AG04449 (cell line): ENCODE measurements around the gene GAS2L1.

ENCODE experiments used
- CTCF ChIA-PET: fragments of 350-600 bp; formaldehyde crosslinking; extraction: SDS; loops from one replicate; lab custom pipeline; 2021; ENCODE audit warnings: antibody characterized with exemption; lab: Yijun Ruan, JAX
- POLR2A ChIA-PET: fragments of 400-600, 350-600 bp; formaldehyde crosslinking; extraction: SDS; loops from one replicate; lab custom pipeline; 2020; ENCODE audit warnings: antibody characterized with exemption, inconsistent platforms; lab: Yijun Ruan, JAX
- DNase-seq: peaks from one replicate; pipeline ENCODE4 v3.0.0-alpha.2; 2010; ENCODE audit warnings: low read depth, low spot score
- H3K4me3 ChIP-seq: 2 replicates; pipeline ENCODE4 v1.5.1; 2011; ENCODE audit warnings: low read depth, mild to moderate bottlenecking, control low read depth, low read length
- CTCF ChIP-seq: IDR thresholded peaks from one replicate; pipeline ENCODE4 v1.5.1; 2011; ENCODE audit warnings: mild to moderate bottlenecking, moderate library complexity, low read length, control low read depth, inconsistent platforms; ENCODE audit not compliant: insufficient read depth; ENCODE audit errors: missing control alignments

GAS2L1 gene

DNA sequence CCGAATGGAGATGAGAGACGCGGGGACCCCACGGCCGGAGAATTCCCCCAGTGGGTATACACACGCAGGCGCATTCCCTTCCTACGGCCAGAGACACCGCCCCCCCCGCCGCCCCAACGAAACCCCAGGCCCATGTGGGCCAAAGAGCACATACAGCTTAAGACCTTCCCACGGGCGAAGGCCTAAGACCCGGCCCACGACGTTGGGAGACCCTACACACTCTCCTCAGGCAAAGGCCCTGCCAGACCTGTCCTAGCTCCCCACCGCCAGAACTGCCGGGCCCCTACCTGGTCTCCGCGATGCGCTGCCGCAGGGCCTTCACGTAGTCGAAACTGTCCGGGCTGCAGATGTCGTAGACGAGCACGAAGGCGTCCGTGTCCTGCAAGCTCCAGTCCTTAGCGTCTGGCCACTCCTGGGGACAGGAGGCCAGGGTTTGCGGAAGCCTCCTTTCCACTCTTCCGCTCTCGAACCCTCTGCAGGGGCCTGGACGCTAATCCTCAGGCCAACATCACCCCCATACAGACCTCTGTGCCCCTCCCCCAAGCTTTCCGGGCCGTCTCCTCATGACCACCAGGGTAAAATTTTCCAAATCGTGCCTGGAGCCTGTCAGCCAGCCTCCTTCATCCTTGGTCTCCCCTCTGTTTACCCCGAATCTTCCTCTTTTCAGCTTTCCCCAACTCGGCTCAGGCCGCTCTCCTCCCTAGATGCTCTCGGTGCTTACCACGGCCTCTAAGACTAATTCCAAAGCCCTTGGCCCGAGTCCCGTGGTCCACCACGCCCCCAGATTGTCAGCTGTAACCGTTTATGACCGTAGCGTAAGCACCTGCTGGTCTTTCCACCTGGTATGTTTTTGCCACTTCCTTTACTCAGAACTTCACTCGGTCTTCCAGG is 7.4 kb downstream of the GAS2L1 start:
- no peak overlapping the region for H3K4me3 ChIP-seq
- DNase-seq = no peak
- POLR2A ChIA-PET = interaction anchor here (0.9 kb wide), 1 partner anchor 13 kb away, joined by 3 read pairs; no protein-coding TSS in a partner anchor
- no peak for TF ChIP-seq CTCF
- CTCF ChIA-PET = interaction anchor here (0.7 to 3.4 kb wide), 9 partner anchors 8 to 71 kb away, joined by 3 to 13 read pairs (median 4); partner anchors contain the start of gene EWSR1

- ChIA-PET POLR2A (interaction anchor here (0.9 kb wide), 1 partner anchor 14 kb away, joined by 3 read pairs; no protein-coding TSS in a partner anchor), CTCF (interaction anchor here (0.7 to 3.4 kb wide), 3 partner anchors 43 to 46 kb away, joined by 3 to 13 read pairs (median 3); partner anchors contain the start of gene EWSR1)
- no peak overlapping the region for H3K4me3 ChIP-seq
- no peak for TF ChIP-seq CTCF
- DNase-seq = no peak
These were observed 8.3 kb downstream of the GAS2L1 start for GRCh38 chr22:29314537-29315285.

- H3K4me3 ChIP-seq = peak within 1 kb of the TSS; percentile 29
- CTCF ChIA-PET = interaction anchor here (3.0 kb wide), 1 partner anchor 43 kb away, joined by 8 read pairs; no protein-coding TSS in a partner anchor
- TF ChIP-seq CTCF = no peak
- POLR2A ChIA-PET = no interaction called here
- no peak for DNase-seq
These were observed 9.1 kb downstream of the GAS2L1 start, which contains the start of gene RASL10A for GRCh38 chr22:29315286-29316140. RASL10A (minus strand) TSS chr22:29315697; CDS start chr22:29315246, 451 bp downstream.

- no peak for DNase-seq
- POLR2A ChIA-PET = no interaction called here
- TF ChIP-seq CTCF = no peak
- H3K4me3 ChIP-seq = no peak overlapping the region
- CTCF ChIA-PET = interaction anchor here (3.0 kb wide), 1 partner anchor 43 kb away, joined by 8 read pairs; no protein-coding TSS in a partner anchor
These were observed 9.8 kb downstream of the GAS2L1 start for GRCh38 chr22:29316141-29316828.

DNA sequence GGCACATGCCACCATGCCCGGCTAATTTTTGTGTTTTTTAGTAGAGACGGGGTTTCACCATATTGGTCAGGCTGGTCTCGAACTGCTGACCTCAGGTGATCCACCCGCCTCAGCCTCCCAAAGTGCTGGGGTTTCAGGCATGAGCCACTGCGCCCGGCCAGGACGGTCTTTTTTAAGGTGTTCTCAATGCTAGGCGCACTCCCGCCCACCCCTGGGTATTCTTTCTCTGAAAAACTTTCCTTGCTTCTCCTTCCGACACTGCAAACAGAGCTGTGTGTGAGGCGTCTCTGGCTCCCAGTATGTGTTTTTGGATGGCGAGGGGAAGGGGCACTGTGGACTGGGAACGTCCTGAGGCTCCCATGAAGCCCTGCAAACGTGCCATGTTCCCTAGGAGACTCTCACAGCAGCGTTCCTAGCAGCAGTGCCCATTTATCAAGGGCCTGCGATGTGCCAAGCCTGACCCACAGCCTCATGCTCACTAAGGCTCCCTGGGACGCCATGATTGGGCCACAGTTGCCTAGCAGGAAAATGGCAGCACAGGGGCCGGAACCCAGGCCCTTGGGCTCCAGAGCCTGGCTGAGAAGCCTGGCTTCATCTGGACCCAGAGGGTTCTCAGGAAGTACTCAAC is 11.5 kb downstream of the GAS2L1 start:
- CTCF ChIA-PET = interaction anchor here (2.0 to 3.0 kb wide), 2 partner anchors 12 to 41 kb away, joined by 8 read pairs; partner anchors contain the start of gene GAS2L1
- TF ChIP-seq CTCF = no peak
- H3K4me3 ChIP-seq = no peak overlapping the region
- no peak for DNase-seq
- POLR2A ChIA-PET = no interaction called here
